ENCODE results near the gene ZMYM3. TPM values are rescaled to one million over a fixed set of nuclear protein-coding genes. Genes with fewer than 3 reads are reported as not detected.
"Not testable (repeated sequence)": the region's sequence is repeated elsewhere in the genome, so short reads cannot be mapped to it uniquely, and the experiment has no call there.

Gene ZMYM3
- total RNA-seq, 3 donors from 2014 or later (not counting 1 experiment from before 2014, with no cell fraction given) = 18.0 to 21.0 (median 20.4) TPM

DNA sequence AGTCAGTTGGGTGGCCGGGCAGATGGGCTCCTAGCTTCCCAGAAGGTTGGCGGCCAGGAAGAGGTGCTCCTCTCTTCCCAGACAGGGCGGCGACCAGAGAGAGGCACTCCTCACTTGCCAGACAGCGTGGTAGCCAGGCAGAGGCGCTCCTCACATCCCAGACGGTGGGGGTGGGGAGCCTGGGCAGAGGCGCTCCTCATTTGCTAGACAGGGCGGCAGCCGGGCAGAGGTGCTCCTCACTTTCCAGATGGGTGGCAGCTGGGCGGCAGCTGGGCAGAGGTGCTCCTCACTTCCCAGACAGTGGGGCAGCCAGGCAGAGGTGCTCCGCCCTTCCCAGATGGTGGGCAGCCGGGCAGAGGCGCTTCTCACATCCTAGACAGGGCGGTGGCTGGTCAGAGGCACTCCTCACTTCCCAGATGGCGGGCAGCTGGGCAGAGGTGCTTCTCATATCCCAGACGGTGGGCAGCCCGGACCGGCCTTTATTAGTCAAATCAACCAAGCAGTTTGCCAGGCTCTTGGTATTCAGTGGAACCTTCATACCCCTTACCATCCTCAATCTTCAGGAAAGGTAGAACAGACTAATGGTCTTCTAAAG, 16.0 kb upstream of the ZMYM3 start:
- no peaks in the 10 kb centered on the region for H3K9me3 ChIP-seq (ENCODE audit: control insufficient read depth, insufficient read depth, low read length)
- WGBS (ENCODE audit: insufficient coverage) = 97% methylated on average over 19 of the region's 19 CpGs
- Mint-ChIP-seq H3K4me3 (no peak overlapping the region), H3K9me3 (no peaks in the 10 kb centered on the region), H3K27ac (no peak overlapping the region), H3K4me1 (no peaks in the 10 kb centered on the region), H3K27me3 (ENCODE audit: low read depth in 2 of 2) (no peaks in the 10 kb centered on the region), H3K36me3 (no peaks in the 10 kb centered on the region)
- H3K4me3 ChIP-seq (ENCODE audit: low read length) = no peak overlapping the region
- no peak overlapping the region for H3K27ac ChIP-seq (ENCODE audit: low read length)
- no peaks in the 10 kb centered on the region for H3K27me3 ChIP-seq (ENCODE audit: control insufficient read depth, insufficient read depth, low read length)
- H3K36me3 ChIP-seq (ENCODE audit: control insufficient read depth, insufficient read depth, low read length) = no peaks in the 10 kb centered on the region
- no peak for TF ChIP-seq CTCF (IDR thresholded peaks at IDR 0.05)
- intact Hi-C loops (cut with micrococcal nuclease) = no loop called here
- no peak for ATAC-seq
- DNase-seq = no peak
- H3K4me1 ChIP-seq (ENCODE audit: control insufficient read depth, insufficient read depth, low read length) = no peaks in the 10 kb centered on the region

- intact Hi-C loops (cut with micrococcal nuclease); ATAC-seq; H3K4me1 Mint-ChIP-seq; H3K4me3 Mint-ChIP-seq; H3K36me3 ChIP-seq (ENCODE audit: control insufficient read depth, insufficient read depth, low read length); H3K9me3 Mint-ChIP-seq; H3K4me1 ChIP-seq (ENCODE audit: control insufficient read depth, insufficient read depth, low read length); H3K9me3 ChIP-seq (ENCODE audit: control insufficient read depth, insufficient read depth, low read length); H3K27me3 ChIP-seq (ENCODE audit: control insufficient read depth, insufficient read depth, low read length); H3K27ac Mint-ChIP-seq; H3K36me3 Mint-ChIP-seq; DNase-seq; H3K27me3 Mint-ChIP-seq (ENCODE audit: low read depth in 2 of 2); H3K27ac ChIP-seq (ENCODE audit: low read length); H3K4me3 ChIP-seq (ENCODE audit: low read length): not testable (repeated sequence)
Measured at GRCh38 chrX:71268624-71269023, 14.7 kb upstream of the ZMYM3 start.

DNA sequence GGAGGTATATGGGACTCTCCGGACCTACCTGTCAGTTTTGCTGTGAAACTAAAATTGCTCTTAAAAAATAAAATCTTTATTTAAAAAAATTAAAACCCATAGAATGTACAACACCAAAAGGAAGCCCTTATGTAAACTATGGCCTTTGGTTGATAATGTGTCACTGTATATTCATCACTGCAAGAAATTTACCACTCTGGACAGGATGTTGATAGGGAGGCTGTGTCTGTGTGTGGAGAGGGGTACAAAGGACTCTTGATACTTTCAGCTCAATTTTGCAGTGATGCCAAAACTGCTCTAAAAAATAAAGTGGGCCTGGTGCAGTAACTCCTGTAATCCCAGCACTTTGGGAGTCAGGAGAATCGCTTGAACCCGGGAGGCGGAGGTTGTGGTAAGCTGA, 2.9 kb upstream of the ZMYM3 start:
- ATAC-seq (no peak), DNase-seq (no peak)
- Mint-ChIP-seq H3K27me3 (ENCODE audit: low read depth in 2 of 2) (no peaks in the 10 kb centered on the region), H3K27ac (no peak overlapping the region), H3K4me3 (no peak overlapping the region), H3K4me1 (peaks cover 12 to 22% of the 10 kb centered on the region in 2 donors), H3K9me3 (no peaks in the 10 kb centered on the region), H3K36me3 (no peaks in the 10 kb centered on the region)
- Histone ChIP-seq H3K36me3 (ENCODE audit: control insufficient read depth, insufficient read depth, low read length) (no peaks in the 10 kb centered on the region), H3K27ac (ENCODE audit: low read length) (no peak overlapping the region), H3K4me3 (ENCODE audit: low read length) (no peak overlapping the region), H3K9me3 (ENCODE audit: control insufficient read depth, insufficient read depth, low read length) (no peaks in the 10 kb centered on the region), H3K27me3 (ENCODE audit: control insufficient read depth, insufficient read depth, low read length) (no peaks in the 10 kb centered on the region), H3K4me1 (ENCODE audit: control insufficient read depth, insufficient read depth, low read length) (peaks cover 19% of the 10 kb centered on the region)
- WGBS (ENCODE audit: insufficient coverage) = no CpG with 5 or more reads among the region's 4 CpGs
- no peak for TF ChIP-seq CTCF (IDR thresholded peaks at IDR 0.05)
- intact Hi-C loops (cut with micrococcal nuclease) = loop anchor here (10.0 kb wide), 1 partner anchor 1048 kb away; the partner anchor contains the start of gene CITED1

DNA sequence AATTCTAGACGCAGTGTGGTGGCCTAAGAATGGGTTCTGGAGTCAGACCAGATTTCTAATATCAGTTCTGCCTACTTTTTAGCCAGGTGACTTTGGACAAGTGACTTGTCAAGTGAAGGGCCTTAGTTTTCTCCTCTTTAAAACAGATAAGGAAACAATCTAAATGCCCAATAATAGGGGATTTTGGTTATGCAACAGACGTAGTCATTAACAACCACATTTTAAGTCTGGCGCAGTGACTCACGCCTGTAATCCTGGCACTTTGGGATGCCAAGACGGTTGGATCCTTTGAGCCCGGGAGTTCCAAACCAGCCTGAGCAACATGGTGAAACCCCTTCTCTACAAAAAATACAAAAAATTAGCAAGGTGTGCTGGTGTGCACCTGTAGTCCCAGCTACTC, 2.1 kb upstream of the ZMYM3 start:
- no peaks in the 10 kb centered on the region for H3K27me3 Mint-ChIP-seq (ENCODE audit: low read depth in 2 of 2)
- no peaks in the 10 kb centered on the region for H3K27me3 ChIP-seq (ENCODE audit: control insufficient read depth, insufficient read depth, low read length)
- H3K27ac Mint-ChIP-seq = peak overlapping the region; percentile 78 to 92
- peaks cover 21% of the 10 kb centered on the region for H3K4me1 ChIP-seq (ENCODE audit: control insufficient read depth, insufficient read depth, low read length)
- no peak overlapping the region for H3K27ac ChIP-seq (ENCODE audit: low read length)
- no peak for TF ChIP-seq CTCF (IDR thresholded peaks at IDR 0.05)
- H3K4me3 Mint-ChIP-seq = peak overlapping the region; percentile 88
- WGBS (ENCODE audit: insufficient coverage) = 91% methylated on average over 6 of the region's 6 CpGs
- no peaks in the 10 kb centered on the region for H3K9me3 ChIP-seq (ENCODE audit: control insufficient read depth, insufficient read depth, low read length)
- no peaks in the 10 kb centered on the region for H3K36me3 ChIP-seq (ENCODE audit: control insufficient read depth, insufficient read depth, low read length)
- H3K36me3 Mint-ChIP-seq = no peaks in the 10 kb centered on the region
- H3K4me3 ChIP-seq (ENCODE audit: low read length) = no peak overlapping the region
- peaks cover 12 to 22% of the 10 kb centered on the region in 2 donors for H3K4me1 Mint-ChIP-seq
- DNase-seq = no peak
- intact Hi-C loops (cut with micrococcal nuclease) = loop anchor here (10.0 kb wide), 1 partner anchor 1049 kb away; the partner anchor contains the start of gene CITED1
- no peaks in the 10 kb centered on the region for H3K9me3 Mint-ChIP-seq
- no peak for ATAC-seq

Measured in natural killer cell (primary cell).